HG03520 (cell line): ENCODE results near the gene TTLL9.
A peak's percentile ranks its signal among the peaks of the same experiment; 100 is the strongest.
"Not testable (repeated sequence)": the region's sequence is repeated elsewhere in the genome, so short reads cannot be mapped to it uniquely, and the experiment has no call there.

Source experiments
- ATAC-seq: cut with Tn5 transposase; IDR thresholded peaks from one replicate; pipeline ENCODE4 v1.9.1; 2021; ENCODE audit warnings: mild to moderate bottlenecking, moderate library complexity; ENCODE audit not compliant: unreplicated experiment

Gene TTLL9

GRCh38 chr20:31869942-31870725 is at the start of gene TTLL9, which contains the start of gene DUSP15:
TTLL9 (plus strand) TSS chr20:31870634; CDS start chr20:31871127, 493 bp downstream.
DUSP15 (minus strand) TSS chr20:31870527; CDS start chr20:31870337, 190 bp downstream.
- no peak for ATAC-seq

- ATAC-seq = no peak
Observed at GRCh38 chr20:31821427-31821826, 49.0 kb upstream of the TTLL9 start.

- ATAC-seq = peak; percentile 74
Observed at GRCh38 chr20:31822421-31823330, 47.8 kb upstream of the TTLL9 start.

GRCh38 chr20:31823360-31824124 is 46.9 kb upstream of the TTLL9 start:
- no peak for ATAC-seq

- ATAC-seq = no peak
Observed at GRCh38 chr20:31824125-31824485, 46.3 kb upstream of the TTLL9 start.

- no peak for ATAC-seq
Observed at GRCh38 chr20:31824554-31825313, 45.7 kb upstream of the TTLL9 start.

- ATAC-seq = no peak
Observed at GRCh38 chr20:31826074-31826473, 44.4 kb upstream of the TTLL9 start.

- no peak for ATAC-seq
Observed at GRCh38 chr20:31827059-31827458, 43.4 kb upstream of the TTLL9 start.

- ATAC-seq = not testable (repeated sequence)
Observed at GRCh38 chr20:31828016-31828415, 42.4 kb upstream of the TTLL9 start.

- ATAC-seq = no peak
Observed at GRCh38 chr20:31829731-31830130, 40.7 kb upstream of the TTLL9 start.

- ATAC-seq = no peak
Observed at GRCh38 chr20:31830406-31830981, 39.9 kb upstream of the TTLL9 start.

- no peak for ATAC-seq
Observed at GRCh38 chr20:31831211-31831610, 39.2 kb upstream of the TTLL9 start.

GRCh38 chr20:31831771-31832306 is 38.6 kb upstream of the TTLL9 start:
- no peak for ATAC-seq

GRCh38 chr20:31833130-31833930 is 37.1 kb upstream of the TTLL9 start:
- ATAC-seq = no peak

- no peak for ATAC-seq
Observed at GRCh38 chr20:31833931-31834521, 36.4 kb upstream of the TTLL9 start.

GRCh38 chr20:31835554-31835953 is 34.9 kb upstream of the TTLL9 start:
- ATAC-seq = no peak

GRCh38 chr20:31835977-31836852 is 34.2 kb upstream of the TTLL9 start:
- ATAC-seq = peak; percentile 65
